NCI-H748 treated with DMSO at 0.1 percent for 48 hours (cell line): Measurements from ENCODE around the gene ZMIZ1.

Source experiments
- DNase-seq: peaks from one replicate; lab custom pipeline; 2025; lab: John Stamatoyannopoulos, UW

Gene ZMIZ1

GRCh38 chr10:79137300-79137756 is 68.6 kb downstream of the ZMIZ1 start:
- DNase-seq, result no peak

DNA sequence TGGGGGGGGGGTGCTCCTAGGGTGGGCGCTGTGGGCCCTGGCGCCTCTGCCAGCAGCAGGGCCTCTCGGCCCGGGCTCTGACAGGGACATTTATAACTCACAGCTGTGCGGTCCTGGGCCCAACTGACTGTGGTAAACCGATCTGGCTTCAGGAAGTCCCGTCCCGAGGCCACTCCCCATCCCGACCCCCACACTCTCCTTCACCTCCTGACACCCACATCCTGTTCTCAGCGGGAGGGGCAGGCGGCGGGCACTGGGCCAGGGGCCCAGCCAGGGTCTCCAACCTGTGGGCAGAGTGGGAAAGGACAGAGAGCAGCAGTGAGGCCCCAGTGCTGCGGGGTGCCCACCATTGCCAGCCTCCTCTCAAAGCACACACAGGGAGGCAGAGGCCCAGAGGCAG is 69.1 kb downstream of the ZMIZ1 start:
- DNase-seq, result no peak

- DNase-seq, result no peak
These were observed 69.8 kb downstream of the ZMIZ1 start for GRCh38 chr10:79138449-79139123.

GRCh38 chr10:79139124-79139835 is 70.5 kb downstream of the ZMIZ1 start:
- no peak for DNase-seq

GRCh38 chr10:79140085-79140793 is 71.5 kb downstream of the ZMIZ1 start:
- no peak for DNase-seq

DNA sequence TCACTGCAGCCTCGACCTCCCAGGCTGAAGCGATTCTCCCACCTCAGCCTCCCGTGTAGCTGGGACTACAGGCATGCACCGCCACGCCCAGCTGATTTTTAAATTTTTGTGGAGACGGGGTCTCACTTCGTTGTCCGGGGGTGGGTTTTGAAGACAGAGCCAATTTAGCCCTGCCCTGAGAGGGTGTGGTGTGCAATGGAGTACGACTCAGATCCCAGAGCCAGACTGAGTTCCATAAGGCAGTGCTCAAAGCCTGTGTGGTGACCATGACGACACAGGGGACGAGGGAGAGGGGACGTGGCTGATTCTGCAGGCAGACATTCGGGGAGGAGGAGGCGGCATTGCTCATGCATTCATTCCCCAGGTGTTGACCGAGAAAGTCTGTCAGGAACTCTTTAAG is 72.1 kb downstream of the ZMIZ1 start:
- DNase-seq, result no peak

DNA sequence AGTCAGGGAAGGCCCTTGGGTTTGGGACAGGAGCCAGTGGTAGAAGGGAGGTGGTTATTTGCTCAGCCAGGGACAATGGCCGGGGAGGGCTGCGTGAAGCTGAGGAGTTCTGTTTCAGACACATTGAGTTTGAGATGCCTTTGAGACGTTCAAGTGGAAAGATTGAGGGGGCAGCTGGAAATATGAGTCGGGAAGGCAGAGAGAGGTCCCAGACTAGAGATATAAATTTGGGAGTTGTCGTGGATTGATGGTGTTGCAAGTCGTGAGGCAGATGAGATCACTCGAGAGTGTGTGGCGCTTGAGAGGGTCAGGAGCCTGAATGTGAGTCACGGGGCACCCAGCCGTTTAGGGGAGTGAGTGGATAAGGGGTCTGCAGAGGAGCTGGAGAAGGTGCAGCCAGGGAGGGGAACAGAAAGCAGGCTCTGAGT is 73.3 kb downstream of the ZMIZ1 start:
- no peak for DNase-seq

- no peak for DNase-seq
These were observed 74.0 kb downstream of the ZMIZ1 start for GRCh38 chr10:79142522-79143309.

DNA sequence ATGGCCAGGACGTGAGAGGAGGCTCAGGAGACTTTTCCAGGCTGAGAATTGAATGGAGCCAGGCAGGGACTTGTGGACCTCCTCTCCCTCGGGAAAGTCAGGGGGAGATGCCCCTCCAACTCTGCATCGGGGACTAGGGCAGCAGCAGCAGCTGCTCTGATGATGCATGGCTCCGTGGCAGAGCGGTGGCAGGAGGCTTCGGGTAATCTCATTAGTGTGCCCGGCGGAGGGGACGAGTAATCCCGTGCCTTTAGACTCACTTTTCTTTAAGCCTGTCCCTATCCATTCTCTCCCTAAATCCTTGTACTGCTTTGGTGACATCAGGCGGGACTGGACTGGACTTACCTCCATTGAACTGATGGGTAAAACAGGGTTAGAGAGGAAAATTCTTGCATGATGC is 75.1 kb downstream of the ZMIZ1 start:
- no peak for DNase-seq

DNA sequence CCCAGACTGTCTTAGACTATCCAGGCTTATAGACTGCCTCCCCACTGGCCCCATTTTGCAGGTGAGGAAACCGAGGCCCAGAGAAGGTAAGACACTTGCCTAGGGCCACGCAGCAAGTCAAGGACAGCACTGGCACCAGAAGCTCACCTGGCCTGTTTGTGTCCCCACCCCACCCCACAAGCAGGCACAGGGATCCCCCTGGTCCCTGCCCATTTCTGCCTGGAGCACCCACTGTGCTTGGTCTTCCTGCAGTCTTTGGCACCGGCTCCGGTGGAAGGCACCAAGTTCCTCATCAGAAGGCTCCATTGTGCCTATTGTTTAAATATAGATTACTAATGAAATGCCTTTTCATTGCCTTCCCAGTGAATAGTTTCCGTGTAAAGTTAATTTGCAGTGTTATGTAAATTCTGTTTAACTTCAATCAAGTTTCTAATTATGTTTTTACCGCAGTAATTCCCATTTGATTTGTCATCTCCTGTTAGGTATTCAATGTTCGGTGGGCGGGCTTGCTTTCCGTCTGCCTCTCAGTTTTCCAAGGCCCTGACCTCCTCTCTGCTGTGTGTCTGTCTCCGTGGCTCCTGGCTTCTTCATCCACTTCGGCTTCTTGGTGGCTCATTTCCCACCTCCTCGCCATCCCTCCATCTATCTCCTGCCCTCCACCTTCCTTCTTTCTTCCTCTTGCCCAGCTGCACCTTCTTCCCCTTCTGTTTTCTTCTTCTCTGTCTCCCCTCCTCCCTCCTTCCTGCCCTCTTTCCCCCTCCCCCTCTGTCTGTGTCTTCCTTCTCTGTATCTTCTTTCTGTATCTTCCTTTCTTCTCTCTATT is 75.8 kb downstream of the ZMIZ1 start:
- DNase-seq, result no peak

- DNase-seq, result no peak
These were observed 76.4 kb downstream of the ZMIZ1 start for GRCh38 chr10:79145174-79145483.

DNA sequence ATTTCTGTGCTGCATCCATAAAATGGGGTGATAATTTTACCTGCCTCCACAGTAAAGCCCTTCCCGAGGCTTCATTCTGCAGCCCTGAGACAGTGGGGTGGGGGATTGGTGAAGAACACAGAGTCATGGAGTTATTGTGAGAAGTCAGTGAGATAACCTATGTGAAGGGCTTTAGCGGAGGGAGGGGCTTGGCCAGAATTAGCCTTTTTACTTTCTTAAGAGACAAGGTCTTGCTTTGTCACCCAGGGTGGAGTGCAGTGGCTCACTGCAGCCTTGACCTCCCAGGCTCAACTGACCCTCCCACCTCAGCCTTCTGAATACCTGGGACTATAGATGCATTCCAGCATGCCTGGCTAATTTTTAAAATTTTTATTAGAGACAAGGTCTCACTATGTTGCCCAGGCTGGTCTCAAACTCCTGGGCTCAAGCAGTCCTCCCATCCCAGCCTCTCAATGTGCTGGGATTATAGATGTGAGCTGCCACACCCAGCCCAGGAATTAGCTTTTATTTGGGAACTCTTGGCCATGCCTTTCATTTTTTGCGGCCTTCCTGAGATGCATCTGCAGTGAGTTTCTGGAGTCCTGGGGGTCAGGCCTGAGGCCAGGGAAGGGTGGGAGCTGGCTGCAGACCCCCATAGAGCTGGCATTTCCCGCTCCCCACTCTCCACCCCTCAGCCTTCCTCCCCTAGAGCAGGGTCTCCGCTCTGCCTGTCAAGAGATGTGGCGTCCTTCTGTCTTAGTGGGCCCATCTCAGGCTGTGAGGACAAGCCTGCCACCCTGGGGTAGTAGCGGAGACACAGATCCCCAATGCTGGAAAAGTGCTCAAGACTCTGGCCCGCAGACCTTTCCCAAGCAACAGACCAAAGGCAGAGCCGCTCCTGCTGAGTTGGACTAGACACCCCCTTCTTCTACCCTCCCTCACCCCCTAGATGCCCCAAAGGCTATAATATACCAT is 77.0 kb downstream of the ZMIZ1 start:
- no peak for DNase-seq

- DNase-seq, result no peak
These were observed 77.9 kb downstream of the ZMIZ1 start for GRCh38 chr10:79146611-79147130.

DNA sequence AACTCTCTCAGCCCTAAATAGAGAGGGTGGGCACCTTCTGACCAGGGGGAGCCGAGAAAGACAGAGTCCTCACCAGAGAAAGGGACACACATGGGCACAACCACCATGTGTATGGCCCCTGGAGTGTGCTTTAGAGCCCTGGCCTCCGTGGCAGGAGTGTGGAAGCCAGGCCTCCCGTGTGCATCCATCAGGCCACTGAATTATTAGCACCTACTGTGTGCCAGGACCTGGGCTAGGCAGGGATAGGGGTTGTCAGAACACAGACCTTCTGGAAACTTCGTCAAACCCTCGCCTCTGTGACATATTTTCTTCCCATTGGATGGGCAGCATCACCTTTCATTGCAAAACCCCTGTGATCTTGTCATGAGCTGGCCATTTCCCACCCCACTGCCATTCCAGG is 78.5 kb downstream of the ZMIZ1 start:
- no peak for DNase-seq

DNA sequence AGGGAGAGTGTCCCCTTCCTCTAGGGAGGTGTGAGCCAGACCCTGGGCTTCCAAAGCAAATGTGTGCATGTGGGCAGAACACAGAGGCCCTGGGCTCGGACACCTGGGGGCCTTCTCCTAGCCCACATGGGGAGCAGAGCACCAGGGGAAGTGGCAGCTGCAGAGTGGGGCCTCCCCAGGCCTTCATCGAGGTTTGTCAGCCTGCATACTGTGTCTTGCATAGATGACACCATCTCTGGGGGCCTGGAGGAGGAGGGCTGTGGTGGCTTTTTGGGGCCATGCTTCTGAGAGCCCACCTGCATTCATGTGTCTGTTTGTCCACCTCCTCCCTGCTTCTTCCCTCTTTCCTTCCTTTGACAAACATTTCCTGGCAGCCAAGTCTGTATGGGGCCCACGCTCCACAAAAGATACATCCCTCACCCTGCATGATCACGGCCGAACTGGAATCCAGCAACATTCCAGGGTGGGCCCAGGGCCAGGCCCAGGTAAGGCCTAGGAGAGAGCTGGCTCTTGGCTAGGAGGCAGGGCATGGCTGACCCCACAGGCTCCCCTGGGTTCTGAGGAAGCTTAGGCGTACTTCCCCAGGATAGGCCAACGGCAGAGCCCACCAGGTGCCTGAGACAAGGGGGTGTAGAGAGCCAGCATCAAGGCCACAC is 79.2 kb downstream of the ZMIZ1 start:
- DNase-seq, result no peak

DNA sequence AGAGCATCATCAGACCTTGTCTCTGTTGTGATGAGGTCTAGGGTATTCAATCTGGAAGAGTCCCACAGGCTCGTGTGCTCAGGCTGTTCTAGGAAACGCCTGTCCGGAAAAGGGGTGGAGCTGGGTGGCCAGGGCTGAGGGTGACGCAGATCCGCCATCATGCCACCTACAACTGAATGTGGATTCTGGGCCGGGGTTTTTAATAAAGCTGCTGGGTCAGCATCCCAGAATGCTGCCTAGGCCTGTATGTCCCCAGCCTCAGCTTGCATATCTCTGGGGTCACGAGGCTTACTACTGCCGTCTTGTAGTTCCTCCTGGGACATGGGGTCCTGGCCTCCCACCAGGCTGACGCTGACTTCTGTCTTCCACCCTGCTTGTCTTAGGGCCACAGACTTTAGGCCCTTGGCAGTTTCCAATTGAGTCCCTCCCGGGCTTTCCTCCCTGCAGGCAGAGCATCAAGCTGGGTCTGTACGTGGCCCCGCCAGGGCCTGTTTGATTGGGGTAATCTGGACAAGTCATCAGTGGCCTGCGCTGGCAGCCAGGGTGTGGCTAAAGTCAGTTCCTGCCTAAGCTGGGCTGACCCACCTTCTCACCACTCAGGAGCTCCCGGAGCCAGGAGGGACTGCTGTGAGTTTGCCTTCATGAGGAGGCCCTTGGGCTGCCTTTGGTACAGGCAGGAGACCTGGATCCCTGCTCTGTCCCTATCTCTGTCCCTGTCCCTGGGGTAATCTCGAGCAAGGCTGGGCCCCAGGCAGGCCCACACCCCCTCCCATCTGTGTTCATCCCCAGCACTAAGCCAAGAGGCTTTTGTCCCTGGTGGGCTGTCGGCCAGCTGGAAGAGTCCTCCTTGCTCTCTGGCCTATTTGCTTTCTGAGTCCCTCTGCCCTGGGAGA is 79.9 kb downstream of the ZMIZ1 start:
- no peak for DNase-seq

DNA sequence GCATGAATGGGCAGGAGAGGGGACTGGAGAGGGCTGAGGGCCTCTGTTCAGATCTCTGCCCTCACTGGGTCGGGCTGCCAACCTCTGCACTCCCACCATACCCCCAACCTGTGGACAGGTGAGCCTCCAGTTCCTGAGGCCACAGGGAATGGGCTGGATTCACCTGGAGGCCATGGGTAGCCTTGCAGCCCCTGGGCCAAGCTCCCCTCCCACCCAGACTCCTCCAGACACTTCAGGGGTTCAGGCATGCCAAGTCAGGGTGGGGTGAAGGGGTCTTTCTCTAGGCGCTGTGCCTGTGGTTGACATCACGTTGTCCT is 80.5 kb downstream of the ZMIZ1 start:
- no peak for DNase-seq

- no peak for DNase-seq
These were observed 81.1 kb downstream of the ZMIZ1 start for GRCh38 chr10:79149662-79150443.
